ENCODE data around the gene CROCC2.

The CROCC2 gene

DNA sequence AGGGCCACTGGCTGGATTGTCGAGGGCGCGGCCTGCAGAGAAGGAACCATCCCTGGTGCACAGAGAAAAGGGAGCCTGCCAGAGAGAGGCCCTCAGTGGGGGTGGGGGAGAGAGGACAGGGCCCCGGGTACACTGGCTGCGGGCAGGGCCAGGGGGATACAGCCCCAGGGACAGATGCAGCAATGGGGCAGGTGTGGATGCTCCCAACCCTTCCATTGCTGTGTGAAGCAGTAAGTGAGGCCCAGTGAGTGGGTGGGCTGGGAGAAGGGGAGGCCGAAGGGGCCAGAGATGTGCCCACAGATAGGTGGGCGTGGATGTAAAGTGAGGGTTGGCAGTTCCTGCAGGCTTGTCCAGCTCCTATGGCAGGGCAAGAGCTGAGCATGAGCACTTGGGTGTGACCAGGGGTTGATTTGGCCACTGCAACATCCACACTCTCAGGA is 30.1 kb upstream of the CROCC2 start:
- no peak for DNase-seq

DNA sequence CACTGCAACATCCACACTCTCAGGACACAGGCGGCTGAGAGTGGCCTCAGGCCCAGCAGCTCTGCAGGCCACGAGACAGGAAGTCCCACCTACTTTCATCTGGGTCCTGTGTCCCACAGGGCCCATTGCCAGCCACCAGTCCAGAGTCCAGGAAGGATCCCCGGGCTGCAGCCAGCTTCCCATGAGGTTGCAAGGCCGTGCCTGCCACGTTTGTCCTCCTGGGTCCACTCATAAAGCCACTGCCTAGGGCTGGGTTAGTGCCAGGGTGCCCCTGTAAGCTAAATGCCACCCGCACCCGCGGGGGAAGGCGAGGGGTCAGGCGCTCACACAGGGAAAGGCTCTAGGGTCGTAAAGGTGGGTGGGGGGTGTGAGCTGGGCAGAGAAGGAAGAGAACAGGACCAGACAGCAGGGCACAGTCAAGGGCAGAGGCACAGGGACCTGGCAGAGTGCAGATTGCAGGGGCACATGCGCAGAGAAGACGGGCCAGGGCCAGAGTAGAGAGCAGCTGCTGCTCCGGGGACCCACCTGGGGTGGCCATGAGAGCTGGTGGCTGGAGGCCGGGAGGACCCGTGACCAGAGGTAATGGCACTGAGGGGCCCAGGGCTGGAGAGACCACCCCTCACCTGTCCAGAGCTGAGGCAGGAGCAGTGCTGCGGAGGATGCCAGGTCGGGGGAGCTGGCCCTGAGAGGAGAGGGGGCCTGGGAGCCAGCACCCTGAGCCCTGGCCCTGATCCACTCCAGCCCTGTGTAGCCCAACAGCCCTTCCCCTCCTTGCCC is 29.5 kb upstream of the CROCC2 start:
- no peak for DNase-seq

DNA sequence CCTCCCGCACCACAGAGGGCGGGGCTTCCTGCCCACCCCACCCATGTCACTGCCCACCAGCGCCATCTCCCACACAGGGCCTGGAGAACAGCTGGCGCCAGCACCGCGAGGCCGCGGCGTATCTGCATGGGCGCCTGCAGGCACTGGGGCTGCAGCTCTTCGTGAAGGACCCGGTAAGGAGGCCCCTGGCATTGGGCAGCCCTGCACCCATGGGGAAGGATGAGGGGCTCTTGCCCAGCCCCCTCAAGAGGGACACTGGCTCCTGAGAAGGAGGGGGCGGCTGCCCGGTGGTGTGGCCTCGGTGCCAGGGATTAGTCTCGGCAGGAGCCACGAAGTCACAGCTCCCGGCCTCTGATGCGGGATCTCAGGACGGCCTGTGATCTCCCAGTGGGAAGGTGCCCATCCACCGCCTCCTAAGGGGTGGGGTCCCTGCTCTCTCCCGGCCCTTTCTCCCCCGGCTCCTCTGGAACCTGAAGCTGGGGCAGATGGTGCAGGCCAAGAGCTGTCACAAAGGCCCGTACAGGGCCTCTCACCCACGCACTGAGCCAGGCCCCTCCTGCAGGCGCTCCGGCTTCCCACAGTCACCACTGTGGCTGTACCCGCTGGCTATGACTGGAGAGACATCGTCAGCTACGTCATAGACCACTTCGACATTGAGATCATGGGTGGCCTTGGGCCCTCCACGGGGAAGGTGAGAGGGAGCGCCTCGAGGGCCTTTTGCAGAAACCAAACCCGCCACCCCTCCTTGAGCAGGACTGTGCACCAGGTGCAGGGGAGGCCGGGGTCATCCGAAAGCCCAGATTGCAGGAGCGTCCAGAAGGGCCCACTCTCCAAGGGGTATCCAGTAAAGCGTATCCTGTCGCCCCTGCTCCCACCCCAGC is 28.4 kb upstream of the CROCC2 start:
- no peak for DNase-seq

DNA sequence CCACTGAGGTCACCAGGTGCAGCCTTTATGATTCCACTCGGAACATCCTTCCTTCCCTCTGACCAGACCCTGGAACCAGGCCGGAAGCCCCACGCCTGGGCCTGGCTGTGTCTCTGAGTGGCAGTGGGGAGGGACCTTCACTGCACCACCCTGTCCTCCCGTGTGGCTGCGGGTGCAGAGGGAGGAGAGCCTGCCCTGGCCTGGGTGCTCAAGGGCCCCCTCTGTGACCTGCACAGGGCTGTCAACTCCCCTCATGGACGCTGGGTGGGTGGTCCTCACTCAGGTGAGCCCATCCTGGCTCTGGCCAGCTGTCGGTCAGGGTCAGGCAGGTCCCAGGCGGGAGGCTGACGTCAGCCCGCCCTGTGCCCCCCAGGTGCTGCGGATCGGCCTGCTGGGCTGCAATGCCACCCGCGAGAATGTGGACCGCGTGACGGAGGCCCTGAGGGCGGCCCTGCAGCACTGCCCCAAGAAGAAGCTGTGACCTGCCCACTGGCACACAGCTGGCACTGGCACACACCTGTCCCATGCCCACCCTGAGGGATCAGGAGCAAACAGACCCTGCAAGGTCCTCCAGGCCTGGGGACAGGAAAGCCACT is 27.7 kb upstream of the CROCC2 start:
- DNase-seq = no peak

DNA sequence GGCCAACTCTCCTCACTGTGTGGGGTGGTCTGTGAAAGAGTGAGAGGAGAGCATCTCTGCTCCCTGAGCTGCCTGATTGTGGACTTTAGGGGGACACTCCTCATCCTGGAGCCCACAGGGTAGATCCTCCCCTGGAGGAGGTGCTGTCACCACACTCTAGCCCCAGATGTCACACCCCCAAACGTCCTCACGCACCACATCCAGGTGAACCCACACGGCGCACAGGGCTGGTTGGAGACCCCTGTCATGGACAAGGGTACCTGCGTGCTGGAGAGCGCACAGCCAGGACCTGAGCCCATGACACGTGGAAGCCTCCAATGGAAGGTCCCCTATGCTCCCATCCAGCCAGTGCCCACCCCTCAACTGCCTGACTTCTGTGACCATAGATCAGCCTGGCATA is 27.0 kb upstream of the CROCC2 start:
- DNase-seq = no peak

DNA sequence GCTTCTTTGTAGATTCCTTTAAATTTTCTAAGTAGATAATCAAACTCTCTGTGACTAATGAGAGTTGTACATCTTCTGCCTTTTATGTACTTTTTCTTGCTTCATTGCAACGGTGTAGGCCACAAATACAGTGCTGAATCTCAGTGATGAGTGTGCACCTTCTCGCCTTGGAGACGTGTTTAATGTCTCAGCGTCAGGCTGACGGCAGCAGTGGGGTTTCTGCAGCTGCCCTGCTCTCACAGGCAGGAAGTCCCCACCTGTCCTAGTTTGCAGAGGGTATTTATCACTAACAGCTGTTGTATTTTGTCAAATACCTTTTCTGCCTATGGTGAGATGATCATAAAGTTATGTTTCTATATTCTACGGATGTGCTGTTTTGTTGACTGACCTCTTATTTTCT is 24.2 kb upstream of the CROCC2 start:
- peak; percentile 1 for DNase-seq

DNA sequence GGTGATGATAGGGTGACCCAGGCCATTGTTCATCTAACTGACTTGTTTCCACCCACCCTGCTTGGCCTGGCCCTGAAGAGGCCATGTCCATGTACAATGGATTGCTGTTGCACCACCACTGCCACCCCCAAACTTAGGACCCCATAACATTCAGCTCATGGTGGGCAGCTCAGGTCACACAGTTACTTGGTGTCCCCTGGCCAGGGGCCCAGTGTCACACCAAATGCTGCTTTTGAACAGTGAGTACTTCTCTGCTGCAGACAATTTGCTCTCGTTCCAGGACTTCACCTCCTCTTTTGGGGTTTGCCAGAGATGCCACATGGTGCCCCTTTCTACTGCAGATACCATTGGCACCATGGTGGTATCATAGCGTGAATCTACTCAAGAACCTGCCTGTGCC is 21.9 kb upstream of the CROCC2 start:
- no peak for DNase-seq

DNA sequence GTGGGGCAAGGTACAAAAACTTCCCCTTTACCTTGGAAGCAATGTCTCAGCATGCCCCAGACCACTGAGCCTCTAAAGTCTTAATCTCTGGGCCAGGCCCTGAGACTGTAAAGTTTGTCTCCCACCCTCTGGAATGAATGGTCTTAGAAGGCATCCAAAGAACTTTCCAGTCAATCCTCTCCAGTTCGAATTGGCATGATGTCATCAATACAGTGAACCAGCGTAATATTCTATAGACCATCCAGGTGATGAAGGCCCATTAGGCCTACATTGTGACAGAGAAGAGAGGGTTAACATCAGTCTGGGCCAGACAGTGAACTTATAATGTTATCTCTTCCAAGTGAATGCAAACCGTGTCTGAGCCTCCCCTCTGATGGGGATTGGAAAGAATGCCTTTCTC is 21.4 kb upstream of the CROCC2 start:
- DNase-seq = no peak

DNA sequence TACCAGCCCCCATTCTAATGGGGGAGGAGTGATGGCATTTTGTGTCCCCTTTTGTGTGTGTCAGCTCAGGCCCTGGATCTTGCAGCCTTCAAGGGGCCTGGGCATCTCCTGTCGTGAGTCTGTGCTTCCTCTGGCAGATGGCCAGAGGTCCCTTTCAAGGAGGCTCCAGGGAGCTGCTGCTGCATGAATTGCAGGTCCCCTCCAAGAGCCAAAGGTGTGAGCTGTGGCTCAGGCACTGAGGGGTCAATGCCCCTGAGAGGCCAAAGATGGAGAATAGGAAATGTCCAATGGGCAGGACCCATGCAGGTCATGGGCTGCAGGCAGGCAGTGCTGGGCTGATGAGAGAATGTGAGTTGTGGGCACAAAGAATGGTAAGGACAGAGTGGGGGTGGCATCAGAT is 20.6 kb upstream of the CROCC2 start:
- DNase-seq = no peak

DNA sequence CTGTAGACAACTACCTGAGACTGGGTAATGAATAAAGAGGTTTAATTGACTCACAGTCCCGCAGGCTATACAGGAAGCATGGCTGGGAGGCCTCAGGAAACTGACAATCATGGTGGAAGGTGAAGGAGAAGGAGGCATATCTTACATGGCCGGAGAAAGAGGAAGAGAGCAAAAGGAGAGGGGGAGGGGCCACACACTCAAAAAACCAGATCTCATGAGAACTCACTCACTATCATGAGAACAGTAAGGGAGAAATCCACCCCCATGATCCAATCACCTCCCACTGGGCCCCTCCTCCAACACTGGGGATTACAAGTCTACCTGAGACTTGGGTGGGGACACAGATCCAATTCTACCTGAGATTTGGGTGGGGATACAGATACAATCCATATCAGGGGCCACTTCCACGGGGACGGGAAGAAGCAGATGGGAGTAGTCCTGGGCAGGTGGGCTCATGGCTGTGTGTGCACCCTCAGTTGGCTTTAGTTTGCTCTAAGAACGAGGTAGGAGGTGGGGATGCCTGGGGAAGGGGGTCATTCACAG is 20.0 kb upstream of the CROCC2 start:
- DNase-seq = no peak

DNA sequence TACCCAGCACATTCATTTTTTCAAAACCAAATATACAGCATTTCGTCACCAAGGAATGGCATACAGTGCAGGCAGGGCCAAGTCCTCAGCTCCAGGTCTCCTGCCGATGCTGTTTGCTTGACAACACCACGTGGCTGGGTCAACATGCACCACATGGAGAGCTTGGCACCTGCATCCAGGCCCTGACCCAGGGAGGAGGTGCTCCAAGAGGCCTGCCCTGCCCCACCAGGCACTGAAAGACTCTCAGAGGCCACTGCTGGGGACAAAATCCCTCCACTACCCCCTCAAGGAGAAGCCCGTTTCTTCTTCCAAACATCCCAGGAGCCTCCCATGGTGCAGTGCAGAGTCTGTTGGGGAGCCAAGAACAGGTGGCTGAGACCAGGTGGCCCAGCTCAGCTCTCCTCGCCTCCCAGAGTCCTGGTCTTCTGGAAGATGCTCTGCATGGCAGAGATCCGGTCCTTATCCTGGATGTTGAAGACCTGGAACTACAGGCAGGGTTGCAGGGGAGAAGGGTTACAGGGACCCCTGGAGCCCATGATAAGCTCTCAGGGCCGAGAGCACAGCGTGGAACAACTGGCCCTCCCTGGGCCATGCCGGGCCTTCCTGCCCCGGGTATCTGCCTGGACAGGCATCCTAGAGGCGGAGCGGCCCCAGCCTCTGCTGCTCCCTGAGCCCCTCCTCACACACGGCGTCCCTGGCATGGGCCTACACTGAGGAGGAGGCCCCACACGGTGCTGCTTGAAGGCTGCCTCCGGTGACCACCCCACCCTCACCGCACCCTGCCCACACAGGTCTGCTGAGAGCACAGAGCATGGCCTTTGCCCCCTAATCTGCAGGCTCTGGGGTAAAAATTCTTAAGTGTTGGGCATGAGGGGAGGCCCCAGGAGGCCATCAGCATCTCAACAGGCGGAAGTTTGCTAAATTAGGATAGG is 19.2 kb upstream of the CROCC2 start:
- no peak for DNase-seq

DNA sequence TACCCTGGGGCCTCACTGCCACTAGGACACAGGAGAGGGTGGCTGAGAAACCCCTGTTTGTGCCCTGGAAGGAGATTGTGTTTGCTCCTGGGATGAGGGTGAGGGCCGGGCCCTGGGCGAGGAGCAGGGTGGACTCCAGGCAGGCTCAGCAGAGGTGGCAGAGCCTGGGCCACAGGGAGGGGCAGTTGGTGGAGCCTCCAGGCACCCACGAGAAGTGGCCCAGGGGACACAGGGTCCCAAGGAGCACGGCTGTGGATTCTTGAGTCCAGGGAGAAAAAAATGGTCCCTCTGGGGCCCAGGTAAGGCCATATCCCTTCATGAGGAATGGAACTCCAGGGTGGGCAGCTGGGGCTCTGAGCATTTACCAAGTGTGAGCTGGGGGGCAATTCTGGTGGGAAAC is 18.5 kb upstream of the CROCC2 start:
- DNase-seq = no peak

DNA sequence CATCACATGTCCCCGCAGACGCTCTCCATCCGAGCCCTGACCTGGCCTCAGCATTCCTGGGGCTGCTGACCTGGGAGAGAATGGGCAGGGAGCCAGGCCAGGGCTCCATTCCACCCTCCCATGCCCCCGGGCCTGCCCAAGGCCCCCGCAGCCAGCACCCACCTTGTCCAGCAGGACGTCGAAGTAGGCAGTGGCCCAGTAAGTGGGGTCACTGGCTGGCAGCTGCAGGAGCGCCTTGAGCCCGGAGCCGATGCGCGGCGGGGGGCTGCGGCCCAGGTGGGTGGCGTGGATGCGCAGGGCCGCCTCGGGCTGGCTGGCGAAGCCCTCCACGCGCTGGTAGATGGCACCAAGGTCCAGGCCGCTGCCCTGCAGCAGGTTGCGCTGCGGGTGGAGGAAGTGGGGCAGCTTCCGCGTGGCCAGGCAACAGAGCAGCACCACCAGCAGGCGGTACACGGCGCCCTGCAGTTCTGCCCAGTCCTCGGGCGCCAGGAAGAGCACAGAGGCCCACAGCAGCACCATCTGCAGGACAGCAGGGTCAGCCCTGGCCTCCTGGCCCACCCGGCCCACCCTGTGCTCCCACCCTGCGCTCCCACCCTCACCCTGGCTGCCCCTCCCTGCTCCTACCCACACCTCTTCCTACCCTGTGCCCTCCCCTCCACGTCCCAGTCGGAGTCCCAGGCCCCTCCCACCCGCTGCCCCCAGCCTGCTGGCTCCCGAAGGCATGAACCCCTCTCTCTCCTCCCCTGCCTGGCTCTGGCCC is 17.8 kb upstream of the CROCC2 start:
- no peak for DNase-seq

DNA sequence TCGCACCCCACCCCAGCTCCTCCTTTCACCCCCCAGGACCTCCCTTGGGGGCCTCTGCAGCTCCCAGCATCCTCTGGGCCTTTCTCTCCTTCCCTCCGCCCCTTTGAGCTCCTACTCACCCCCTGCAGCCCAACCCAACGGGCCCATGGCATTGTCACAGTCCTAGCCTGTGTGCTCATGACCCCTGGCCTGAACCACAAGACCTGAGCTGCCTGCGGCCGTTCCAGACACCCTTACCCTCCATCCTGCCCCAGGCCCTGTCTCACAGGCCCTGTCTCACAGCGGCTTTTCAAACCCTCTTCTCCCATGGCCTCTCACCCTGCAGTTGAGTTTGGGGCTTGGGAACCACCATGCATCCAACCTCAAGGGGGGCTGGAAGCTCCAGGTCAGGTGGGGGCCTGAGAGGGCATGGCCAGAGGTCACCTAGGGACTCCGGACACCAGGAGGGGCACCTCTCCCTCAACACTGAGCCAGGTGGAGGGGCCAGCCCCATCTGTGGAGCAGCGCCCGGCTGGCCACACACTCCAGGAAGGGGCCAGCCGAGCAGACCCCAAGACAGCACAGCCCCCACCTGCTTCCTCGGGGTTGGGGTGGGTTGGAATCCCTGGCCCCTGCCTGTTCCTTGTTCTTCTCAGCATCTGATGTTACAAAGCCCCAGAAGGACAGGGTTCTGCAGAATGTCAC is 17.1 kb upstream of the CROCC2 start:
- DNase-seq = no peak

DNA sequence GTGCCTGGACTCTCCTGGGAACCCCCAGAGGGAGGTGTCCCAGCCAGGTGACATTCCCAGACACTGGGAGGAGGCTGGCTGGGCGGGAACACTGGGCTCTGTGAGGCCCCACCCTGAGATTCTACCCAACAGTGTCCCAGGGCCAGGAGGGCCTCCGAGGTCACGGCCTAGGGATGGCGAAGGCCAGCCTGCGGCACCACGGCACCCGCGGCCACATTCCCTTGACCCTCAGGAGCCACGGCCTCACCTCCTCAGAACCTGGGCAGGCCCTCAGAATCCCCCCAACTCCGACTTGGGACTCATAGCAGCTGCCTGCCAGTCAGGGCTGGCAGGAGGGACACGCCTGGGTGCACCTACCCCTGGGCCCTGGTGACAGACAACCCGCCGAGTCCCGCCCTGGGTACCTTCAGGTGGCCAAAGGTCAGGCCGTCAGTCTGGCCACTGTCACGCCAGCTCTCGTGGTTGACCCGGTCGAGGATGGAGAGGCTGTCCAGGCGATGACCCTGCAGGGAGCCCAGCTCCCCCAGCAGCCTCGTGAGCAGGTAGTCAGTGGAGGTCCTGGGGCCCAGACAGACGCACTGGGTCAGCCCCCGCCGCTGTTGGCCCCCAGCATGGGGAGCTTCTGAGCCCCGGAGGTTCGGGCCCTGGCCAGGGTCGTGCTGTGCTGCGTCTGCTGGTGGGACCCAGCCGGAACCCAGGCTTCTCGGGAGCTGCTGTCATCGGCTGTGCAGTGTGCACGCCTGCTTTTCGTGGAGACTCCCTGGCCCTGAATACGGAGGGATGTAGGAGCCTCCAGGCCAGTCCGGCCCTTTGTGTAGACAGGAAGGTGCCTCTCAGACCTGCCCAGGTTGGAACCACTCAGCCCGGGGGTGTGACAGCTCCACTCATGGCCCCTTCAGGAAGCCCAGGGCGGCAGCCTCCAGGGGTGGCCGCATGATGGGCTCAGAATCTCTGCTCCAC is 16.3 kb upstream of the CROCC2 start:
- no peak for DNase-seq

DNA sequence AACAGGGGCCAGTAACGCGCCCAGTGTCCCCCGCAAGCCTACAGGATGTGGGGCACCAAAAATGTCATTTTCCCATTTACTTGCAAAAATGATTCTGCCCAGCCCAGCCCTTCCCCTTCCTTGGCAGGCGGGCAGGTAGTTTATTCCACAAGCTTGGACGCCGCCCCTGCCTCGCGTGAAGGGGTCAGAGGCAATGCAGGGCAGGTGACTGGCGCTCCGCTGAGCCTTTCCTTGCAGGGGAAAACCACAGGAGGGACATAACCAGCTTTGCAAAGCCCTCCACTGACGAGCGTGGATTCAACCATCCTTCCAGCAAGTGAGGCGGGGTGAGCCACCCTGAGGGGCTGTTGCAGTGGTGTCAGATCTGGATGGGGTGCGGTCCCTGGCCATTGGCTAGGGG is 15.4 kb upstream of the CROCC2 start:
- DNase-seq = no peak

DNA sequence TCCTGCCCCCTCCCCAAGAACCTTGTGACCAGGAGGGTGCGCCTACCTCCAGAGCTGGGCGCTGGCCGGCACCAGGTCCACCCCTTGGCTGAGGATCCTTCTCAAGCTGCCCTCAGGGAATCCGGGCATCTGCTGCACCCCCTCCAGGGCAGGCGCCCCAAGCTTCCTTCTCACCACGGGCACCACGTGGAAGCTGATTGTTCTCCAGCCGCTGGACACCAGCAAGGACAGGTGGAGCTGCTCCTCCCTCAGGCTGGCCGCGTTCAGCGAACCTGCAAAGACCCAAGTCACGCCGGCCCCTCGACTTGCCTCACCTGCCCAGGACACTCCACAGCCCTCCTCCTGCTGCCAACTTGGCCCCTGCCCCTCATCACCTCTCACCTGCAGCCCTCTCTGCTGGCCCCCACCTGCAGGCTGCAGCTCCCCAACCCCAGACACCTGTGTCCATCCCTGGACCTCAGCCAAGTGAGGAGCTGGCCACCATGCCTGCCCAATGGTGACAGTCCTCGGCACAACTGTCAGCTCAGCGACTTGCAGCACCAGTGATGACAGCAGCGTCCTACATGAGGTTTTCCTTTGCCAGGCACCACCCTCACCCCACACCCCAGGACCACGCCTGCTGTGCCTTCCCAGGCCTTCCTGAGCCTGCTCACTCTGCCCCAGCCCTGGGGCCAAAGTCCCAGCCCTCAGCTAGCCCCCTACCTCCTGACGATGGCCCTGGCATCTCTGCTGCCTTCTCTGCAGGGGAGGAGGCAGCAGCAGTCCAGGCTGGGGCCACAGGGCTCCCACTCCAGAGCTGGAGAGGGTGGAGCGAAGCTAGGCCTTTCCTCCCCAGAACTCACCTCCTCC is 14.4 kb upstream of the CROCC2 start:
- DNase-seq = no peak

DNA sequence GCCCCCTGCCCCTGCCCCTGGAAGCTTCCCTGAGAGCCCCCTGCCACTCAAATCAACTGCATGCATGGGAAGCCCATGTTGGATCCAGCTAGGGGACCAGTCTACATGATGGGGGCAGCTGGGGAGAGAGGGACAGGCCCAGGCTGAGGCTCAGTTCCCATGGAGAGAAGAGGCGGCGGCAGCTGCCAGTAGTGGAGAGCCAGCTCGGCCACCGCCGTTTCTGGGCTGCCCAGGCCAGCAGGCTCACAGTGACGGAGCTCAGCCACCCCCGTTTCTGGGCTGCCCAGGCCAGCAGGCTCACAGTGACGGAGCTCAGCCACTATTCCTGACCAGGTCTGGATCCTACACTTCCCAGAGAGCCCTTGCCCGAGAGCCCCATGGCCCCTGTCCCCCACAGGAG is 13.8 kb upstream of the CROCC2 start:
- DNase-seq = no peak

DNA sequence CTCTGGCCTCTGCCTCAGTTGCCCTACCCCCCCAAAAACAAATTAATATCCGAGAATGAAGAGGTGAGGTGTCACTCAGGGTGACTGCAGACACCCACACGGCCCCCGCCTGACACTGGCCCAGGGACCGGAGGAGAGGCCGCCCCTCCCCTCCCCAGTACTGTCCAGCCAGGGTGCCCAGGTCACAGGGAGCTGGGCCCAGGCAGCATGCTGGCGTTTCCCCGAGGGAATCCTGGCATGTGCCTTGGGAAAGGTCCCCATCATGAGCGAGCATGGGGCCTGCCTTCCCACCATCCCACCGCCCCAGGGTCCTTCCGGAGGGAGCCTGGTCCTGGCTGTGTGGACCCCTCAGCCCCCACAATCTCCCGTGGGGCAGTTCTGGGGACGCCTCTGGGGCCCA is 13.2 kb upstream of the CROCC2 start:
- DNase-seq = no peak

Measured in NCI-H187 treated with DMSO at 0.1 percent for 48 hours (cell line).